ENCODE data around the gene CSNK1D.

CSNK1D gene
- 95.4 to 189 (median 119) reads per million in 9 experiments for total RNA-seq

GRCh38 chr17:82273327-82274133, at the start of gene CSNK1D:
Gene CSNK1D, minus strand, starts transcription at chr17:82273700. Its CDS starts 319 bp downstream, at chr17:82273381.
- peaks cover 50% of the 10 kb centered on the region for H3K36me3 Mint-ChIP-seq (ENCODE audit: insufficient read depth)
- peak within 1 kb of the TSS; percentile 82 to 95 for H3K4me3 Mint-ChIP-seq
- ATAC-seq (replicated peaks) (peak; percentile 81), DNase-seq (peak; percentile 86 to 90 (median 86))
- no peaks in the 10 kb centered on the region for H3K9me3 Mint-ChIP-seq
- peaks cover 33 to 35% of the 10 kb centered on the region in 2 donors for H3K4me1 Mint-ChIP-seq (ENCODE audit: low read depth in 2 of 2)
- H3K27ac Mint-ChIP-seq, result peak within 1 kb of the TSS; percentile 99
- no peaks in the 10 kb centered on the region for H3K27me3 Mint-ChIP-seq

GRCh38 chr17:82322526-82323453, 49.3 kb upstream of the CSNK1D start:
- Mint-ChIP-seq H3K27ac (peak overlapping the region; percentile 44 to 49), H3K27me3 (no peaks in the 10 kb centered on the region), H3K4me3 (no peak overlapping the region), H3K4me1 (ENCODE audit: low read depth in 2 of 2) (peaks cover 4 to 7% of the 10 kb centered on the region in 2 donors), H3K9me3 (no peaks in the 10 kb centered on the region), H3K36me3 (ENCODE audit: insufficient read depth) (peaks cover 12% of the 10 kb centered on the region)
- no peak for DNase-seq
- ATAC-seq (replicated peaks), result no peak

GRCh38 chr17:82321947-82322466, 48.5 kb upstream of the CSNK1D start:
- H3K4me1 Mint-ChIP-seq (ENCODE audit: low read depth in 2 of 2), result peaks cover 7 to 11% of the 10 kb centered on the region in 2 donors
- no peak for ATAC-seq (replicated peaks)

GRCh38 chr17:82320956-82321927, 47.7 kb upstream of the CSNK1D start:
- Mint-ChIP-seq H3K9me3 (no peaks in the 10 kb centered on the region), H3K4me1 (ENCODE audit: low read depth in 2 of 2) (peaks cover 7 to 15% of the 10 kb centered on the region in 2 donors), H3K36me3 (ENCODE audit: insufficient read depth) (peaks cover 21% of the 10 kb centered on the region), H3K27me3 (no peaks in the 10 kb centered on the region), H3K4me3 (peak overlapping the region; percentile 67 to 69), H3K27ac (peak overlapping the region; percentile 73 to 81)
- DNase-seq (peak; percentile 59 to 71 (median 71)), ATAC-seq (replicated peaks) (peak; percentile 63)

More at GRCh38 chr17:82321947-82322466, 48.5 kb upstream of the CSNK1D start:
- Mint-ChIP-seq H3K36me3 (ENCODE audit: insufficient read depth) (peaks cover 16% of the 10 kb centered on the region), H3K9me3 (no peaks in the 10 kb centered on the region), H3K4me3 (no peak overlapping the region), H3K27me3 (no peaks in the 10 kb centered on the region), H3K27ac (peak overlapping the region; percentile 44 to 73)
- no peak for DNase-seq

- peak overlapping the region in 1 of 2 donors; percentile 73 for H3K27ac Mint-ChIP-seq
Measured at GRCh38 chr17:82320140-82320840, 46.8 kb upstream of the CSNK1D start.

GRCh38 chr17:82319619-82320062, 46.1 kb upstream of the CSNK1D start:
- DNase-seq (no peak), ATAC-seq (replicated peaks) (no peak)
- no peaks in the 10 kb centered on the region for H3K27me3 Mint-ChIP-seq
- no peak overlapping the region for H3K4me3 Mint-ChIP-seq
- peaks cover 21% of the 10 kb centered on the region for H3K36me3 Mint-ChIP-seq (ENCODE audit: insufficient read depth)
- no peaks in the 10 kb centered on the region for H3K9me3 Mint-ChIP-seq
- H3K27ac Mint-ChIP-seq, result no peak overlapping the region
- H3K4me1 Mint-ChIP-seq (ENCODE audit: low read depth in 2 of 2), result peaks cover 15 to 18% of the 10 kb centered on the region in 2 donors

More at GRCh38 chr17:82320140-82320840, 46.8 kb upstream of the CSNK1D start:
- Mint-ChIP-seq H3K9me3 (no peaks in the 10 kb centered on the region), H3K4me1 (ENCODE audit: low read depth in 2 of 2) (peaks cover 15 to 23% of the 10 kb centered on the region in 2 donors), H3K4me3 (peak overlapping the region; percentile 53 to 67), H3K36me3 (ENCODE audit: insufficient read depth) (peaks cover 21% of the 10 kb centered on the region), H3K27me3 (no peaks in the 10 kb centered on the region)
- DNase-seq (no peak), ATAC-seq (replicated peaks) (no peak)

- Mint-ChIP-seq H3K4me1 (ENCODE audit: low read depth in 2 of 2) (peaks cover 15 to 19% of the 10 kb centered on the region in 2 donors), H3K4me3 (no peak overlapping the region), H3K27ac (no peak overlapping the region), H3K27me3 (no peaks in the 10 kb centered on the region), H3K36me3 (ENCODE audit: insufficient read depth) (peaks cover 23% of the 10 kb centered on the region), H3K9me3 (no peaks in the 10 kb centered on the region)
- no peak for DNase-seq
- no peak for ATAC-seq (replicated peaks)
Measured at GRCh38 chr17:82318772-82319606, 45.5 kb upstream of the CSNK1D start.

- no peak for ATAC-seq (replicated peaks)
- Mint-ChIP-seq H3K4me3 (no peak overlapping the region), H3K4me1 (ENCODE audit: low read depth in 2 of 2) (peaks cover 15 to 21% of the 10 kb centered on the region in 2 donors), H3K36me3 (ENCODE audit: insufficient read depth) (peaks cover 32% of the 10 kb centered on the region), H3K27me3 (no peaks in the 10 kb centered on the region), H3K9me3 (no peaks in the 10 kb centered on the region), H3K27ac (no peak overlapping the region)
- no peak for DNase-seq
Measured at GRCh38 chr17:82318169-82318498, 44.6 kb upstream of the CSNK1D start.

GRCh38 chr17:82317394-82318168, 44.1 kb upstream of the CSNK1D start, which contains the start of gene CD7:
Gene CD7, minus strand, starts transcription at chr17:82317608. Its CDS starts 113 bp downstream, at chr17:82317495.
- Mint-ChIP-seq H3K27ac (no peak within 1 kb of the TSS), H3K4me1 (ENCODE audit: low read depth in 2 of 2) (peaks cover 15 to 21% of the 10 kb centered on the region in 2 donors), H3K9me3 (no peaks in the 10 kb centered on the region), H3K4me3 (peak within 1 kb of the TSS in 1 of 2 donors; percentile 91), H3K27me3 (no peaks in the 10 kb centered on the region), H3K36me3 (ENCODE audit: insufficient read depth) (peaks cover 33% of the 10 kb centered on the region)
- DNase-seq, result peak; percentile 50 to 58 (median 54)
- peak; percentile 78 for ATAC-seq (replicated peaks)

- ATAC-seq (replicated peaks) (peak; percentile 18), DNase-seq (no peak)
- Mint-ChIP-seq H3K9me3 (no peaks in the 10 kb centered on the region), H3K4me1 (ENCODE audit: low read depth in 2 of 2) (peaks cover 15 to 21% of the 10 kb centered on the region in 2 donors), H3K36me3 (ENCODE audit: insufficient read depth) (peaks cover 32% of the 10 kb centered on the region), H3K27ac (no peak overlapping the region), H3K4me3 (peak overlapping the region in 1 of 2 donors; percentile 91), H3K27me3 (no peaks in the 10 kb centered on the region)
Measured at GRCh38 chr17:82316651-82317393, 43.3 kb upstream of the CSNK1D start.
